K562 (cell line): ENCODE data around the gene MFN1. TPM values are rescaled to one million over a fixed set of nuclear protein-coding genes. Genes with fewer than 3 reads are reported as not detected.
A peak's percentile ranks its signal among the peaks of the same experiment; 100 is the strongest.

Experiments used
- EWSR1 ChIP-seq: fragments of 450-650 bp; IDR thresholded peaks from 2 replicates; pipeline ENCODE4 v1.6.1; 2018; ENCODE audit warnings: borderline replicate concordance, mild to moderate bottlenecking, low read depth, moderate library complexity; ENCODE audit not compliant: partially characterized antibody
- HDAC3 ChIP-seq: fragments of 450-650 bp; IDR thresholded peaks from 2 replicates; pipeline ENCODE4 v1.6.1; 2018; ENCODE audit warnings: borderline replicate concordance, mild to moderate bottlenecking, moderate library complexity; ENCODE audit not compliant: partially characterized antibody
- MBD2 ChIP-seq: sonication (generic); IDR thresholded peaks from 2 replicates; pipeline ENCODE4 v1.6.1; 2016; ENCODE audit warnings: low read depth, borderline replicate concordance
- MYBL2 ChIP-seq, 2 experiments: fragments of 450-650 bp in 1 of 2; sonication (generic) in 1 of 2; formaldehyde crosslinking in 1 of 2; IDR thresholded peaks; 2 replicates each; pipeline versions ENCODE4 v1.6.1 to v1.8.1; 2017 to 2022; ENCODE audit warnings: borderline replicate concordance in 1 of 2, inconsistent platforms in 1 of 2, low read depth in 1 of 2, mild to moderate bottlenecking in 1 of 2, missing genetic modification reagents in 1 of 2, moderate library complexity in 1 of 2
- RB1 ChIP-seq: fragments of 450-650 bp; IDR thresholded peaks from 2 replicates; pipeline ENCODE4 v1.6.1; 2017; ENCODE audit warnings: low read depth, mild to moderate bottlenecking
- SMC3 ChIP-seq: conservative IDR thresholded peaks from 2 replicates; pipeline ENCODE4 v1.6.1; 2011; ENCODE audit warnings: low read depth, low read length, improper control_type of control experiment; ENCODE audit not compliant: insufficient read depth
- TEAD1 ChIP-seq, 2 experiments: fragments of 450-650 bp in 1 of 2; sonication (generic) in 1 of 2; formaldehyde crosslinking; IDR thresholded peaks; 2 replicates each; pipeline versions ENCODE4 v1.4.0 to v1.8.0; 2020 to 2022; ENCODE audit warnings: mild to moderate bottlenecking in 2 of 2, missing genetic modification reagents in 1 of 2
- TFAM ChIP-seq: fragments of 250-450 bp; sonication (Bioruptor Pico); conservative IDR thresholded peaks from 2 replicates; pipeline ENCODE4 v1.5.0; 2021; ENCODE audit warnings: mild to moderate bottlenecking, moderate library complexity
- ZNF384 ChIP-seq: IDR thresholded peaks from 2 replicates; pipeline ENCODE4 v1.6.1; 2012; ENCODE audit warnings: low read depth, low read length, improper control_type of control experiment
- ZNF431 ChIP-seq: sonication (generic); formaldehyde crosslinking; IDR thresholded peaks from 2 replicates; pipeline ENCODE4 v1.8.0; 2022; ENCODE audit warnings: mild to moderate bottlenecking, missing genetic modification reagents
- ZNF445 ChIP-seq: fragments of 250-450 bp; sonication (Bioruptor Pico); IDR thresholded peaks from 2 replicates; pipeline ENCODE4 v1.4.0; 2020; ENCODE audit warnings: low read depth, mild to moderate bottlenecking, moderate library complexity
- ZNF668 ChIP-seq: fragments of 250-450 bp; sonication (Bioruptor Pico); IDR thresholded peaks from 2 replicates; pipeline ENCODE4 v1.8.0; 2022; ENCODE audit warnings: mild to moderate bottlenecking, inconsistent platforms
- polyA plus RNA-seq, 8 experiments: library from polyadenylated mRNA; depleted of rRNA in 4 of 8; stranded (reverse) in 5 of 8; unstranded in 3 of 8; fragments of >200 nt; fragmentation: Nextera tagmentation in 2 of 8; fragmentation: Illumina TruSeq in 1 of 8; extraction: Ambion mirVana in 2 of 8; extraction: Trizol in 1 of 8; gene quantifications; 2 replicates each; pipeline versions ENCODE4 v1.2.1 to v1.2.3, GENCODE V29; 2011 to 2014; ENCODE audit warnings: inconsistent platforms in 1 of 8, missing spikeins in 1 of 8
- total RNA-seq, 7 experiments: library from RNA; depleted of rRNA in 6 of 7; stranded (reverse); fragments of >200 nt in 6 of 7; fragmentation: Illumina TruSeq in 2 of 7; extraction: Trizol in 2 of 7; gene quantifications; 2 replicates each; pipeline versions ENCODE4 v1.2.1 to v1.2.3, GENCODE V29; 2011 to 2021; ENCODE audit warnings: low replicate concordance in 1 of 7
- TF ChIP-seq, protein P1 (sequence below): sonication (generic); formaldehyde crosslinking; IDR thresholded peaks from 2 replicates; pipeline ENCODE4 v1.4.0; 2020; ENCODE audit warnings: mild to moderate bottlenecking, missing genetic modification reagents
- TF ChIP-seq, protein P2 (sequence below), 2 experiments: IDR thresholded peaks in 1 of 2; conservative IDR thresholded peaks in 1 of 2; 2 replicates each; pipeline ENCODE4 v1.6.1; 2016; ENCODE audit warnings: low read depth in 2 of 2, mild to moderate bottlenecking in 1 of 2, missing compliant biosample characterization in 1 of 2, missing genetic modification characterization in 1 of 2, moderate library complexity in 1 of 2
- TF ChIP-seq, protein P3 (sequence below), 2 experiments: fragments of 200-800 bp in 1 of 2; sonication (Bioruptor generic) in 1 of 2; sonication (generic) in 1 of 2; formaldehyde crosslinking in 1 of 2; IDR thresholded peaks in 1 of 2; conservative IDR thresholded peaks in 1 of 2; 2 replicates each; pipeline versions ENCODE4 v1.5.0 to v1.6.1; 2016 to 2020; ENCODE audit warnings: missing compliant biosample characterization in 1 of 2, missing genetic modification characterization in 1 of 2, missing genetic modification reagents in 1 of 2
- TF ChIP-seq, protein P4 (sequence below): fragments of 200-800 bp; sonication (Bioruptor generic); IDR thresholded peaks from 2 replicates; pipeline ENCODE4 v1.6.1; 2017; ENCODE audit warnings: missing genetic modification characterization, missing compliant biosample characterization

MFN1 gene
- total and polyA plus RNA-seq, 9 of the 15 experiments (the other 6 are each of a cell fraction or from before 2014, with no cell fraction given): 10.5 to 42.7 (median 22.6) TPM

DNA sequence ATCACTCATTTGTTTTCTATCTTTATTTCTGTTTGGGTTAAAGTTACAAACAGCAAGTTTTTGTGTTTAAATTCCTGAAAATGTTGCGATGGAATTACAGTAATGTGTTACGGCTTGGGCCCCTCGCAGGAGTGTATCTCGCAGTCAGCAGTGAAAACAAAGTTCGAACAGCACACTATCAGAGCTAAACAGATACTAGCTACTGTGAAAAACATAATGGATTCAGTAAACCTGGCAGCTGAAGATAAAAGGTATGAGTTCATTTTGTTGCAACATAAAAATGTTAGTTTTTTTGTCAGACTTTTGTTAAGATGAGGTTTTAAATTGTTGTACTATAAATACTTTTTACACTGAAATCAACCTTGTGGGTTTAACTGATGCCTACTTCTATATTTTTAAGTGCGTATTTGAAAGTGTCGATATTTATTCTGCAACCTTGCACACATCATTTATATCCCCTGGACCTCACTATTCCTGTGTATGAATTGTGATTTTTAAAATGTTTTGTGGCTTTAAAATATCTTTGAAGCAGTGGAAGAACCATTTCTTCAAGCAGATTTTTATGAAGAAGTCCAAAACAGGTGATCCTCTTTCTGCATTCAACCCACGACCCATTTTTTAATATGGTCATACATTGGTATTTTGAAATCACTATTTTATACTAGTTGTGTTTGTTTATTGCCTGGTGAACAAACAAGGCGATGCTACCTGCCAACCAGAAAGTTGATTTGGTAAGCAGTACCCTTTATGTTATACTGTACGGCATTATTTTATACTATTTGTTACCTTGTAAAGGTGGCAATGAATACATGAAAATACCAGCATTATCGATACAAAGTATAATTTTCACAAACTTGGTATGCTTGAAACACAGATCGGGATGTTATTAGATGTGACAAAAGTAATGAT lies 27.8 kb downstream of the MFN1 start (continued):
- TF ChIP-seq RB1: no peak
- TF ChIP-seq, protein P1, sequence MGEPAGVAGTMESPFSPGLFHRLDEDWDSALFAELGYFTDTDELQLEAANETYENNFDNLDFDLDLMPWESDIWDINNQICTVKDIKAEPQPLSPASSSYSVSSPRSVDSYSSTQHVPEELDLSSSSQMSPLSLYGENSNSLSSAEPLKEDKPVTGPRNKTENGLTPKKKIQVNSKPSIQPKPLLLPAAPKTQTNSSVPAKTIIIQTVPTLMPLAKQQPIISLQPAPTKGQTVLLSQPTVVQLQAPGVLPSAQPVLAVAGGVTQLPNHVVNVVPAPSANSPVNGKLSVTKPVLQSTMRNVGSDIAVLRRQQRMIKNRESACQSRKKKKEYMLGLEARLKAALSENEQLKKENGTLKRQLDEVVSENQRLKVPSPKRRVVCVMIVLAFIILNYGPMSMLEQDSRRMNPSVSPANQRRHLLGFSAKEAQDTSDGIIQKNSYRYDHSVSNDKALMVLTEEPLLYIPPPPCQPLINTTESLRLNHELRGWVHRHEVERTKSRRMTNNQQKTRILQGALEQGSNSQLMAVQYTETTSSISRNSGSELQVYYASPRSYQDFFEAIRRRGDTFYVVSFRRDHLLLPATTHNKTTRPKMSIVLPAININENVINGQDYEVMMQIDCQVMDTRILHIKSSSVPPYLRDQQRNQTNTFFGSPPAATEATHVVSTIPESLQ (CRISPR knock-in tag): no peak
- TF ChIP-seq ZNF445 (CRISPR knock-in tag): no peak
- TF ChIP-seq TEAD1 (CRISPR knock-in tag; IDR thresholded peaks at IDR 0.05): no peak
- peak; percentile 63 for TF ChIP-seq ZNF384
- no peak for TF ChIP-seq MYBL2 (IDR thresholded peaks at IDR 0.05; ENCODE audit: low read depth)
- TF ChIP-seq MYBL2 (CRISPR knock-in tag; IDR thresholded peaks at IDR 0.05; ENCODE audit: borderline replicate concordance): no peak
- no peak for TF ChIP-seq TFAM (CRISPR knock-in tag)
- TF ChIP-seq SMC3: no peak
- TF ChIP-seq EWSR1: no peak
- TF ChIP-seq, protein P2, sequence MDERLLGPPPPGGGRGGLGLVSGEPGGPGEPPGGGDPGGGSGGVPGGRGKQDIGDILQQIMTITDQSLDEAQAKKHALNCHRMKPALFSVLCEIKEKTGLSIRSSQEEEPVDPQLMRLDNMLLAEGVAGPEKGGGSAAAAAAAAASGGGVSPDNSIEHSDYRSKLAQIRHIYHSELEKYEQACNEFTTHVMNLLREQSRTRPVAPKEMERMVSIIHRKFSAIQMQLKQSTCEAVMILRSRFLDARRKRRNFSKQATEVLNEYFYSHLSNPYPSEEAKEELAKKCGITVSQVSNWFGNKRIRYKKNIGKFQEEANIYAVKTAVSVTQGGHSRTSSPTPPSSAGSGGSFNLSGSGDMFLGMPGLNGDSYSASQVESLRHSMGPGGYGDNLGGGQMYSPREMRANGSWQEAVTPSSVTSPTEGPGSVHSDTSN (CRISPR knock-in tag; IDR thresholded peaks at IDR 0.05; ENCODE audit: low read depth): no peak
- TF ChIP-seq, protein P2 (tag; conservative IDR thresholded peaks at IDR 0.05; ENCODE audit: low read depth): no peak
- TF ChIP-seq, protein P3, sequence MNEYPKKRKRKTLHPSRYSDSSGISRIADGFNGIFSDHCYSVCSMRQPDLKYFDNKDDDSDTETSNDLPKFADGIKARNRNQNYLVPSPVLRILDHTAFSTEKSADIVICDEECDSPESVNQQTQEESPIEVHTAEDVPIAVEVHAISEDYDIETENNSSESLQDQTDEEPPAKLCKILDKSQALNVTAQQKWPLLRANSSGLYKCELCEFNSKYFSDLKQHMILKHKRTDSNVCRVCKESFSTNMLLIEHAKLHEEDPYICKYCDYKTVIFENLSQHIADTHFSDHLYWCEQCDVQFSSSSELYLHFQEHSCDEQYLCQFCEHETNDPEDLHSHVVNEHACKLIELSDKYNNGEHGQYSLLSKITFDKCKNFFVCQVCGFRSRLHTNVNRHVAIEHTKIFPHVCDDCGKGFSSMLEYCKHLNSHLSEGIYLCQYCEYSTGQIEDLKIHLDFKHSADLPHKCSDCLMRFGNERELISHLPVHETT (CRISPR knock-in tag; conservative IDR thresholded peaks at IDR 0.05 in 1 of 2, IDR thresholded peaks at IDR 0.05 in 1 of 2): 0 out of 4 replicates have a peak, but pooled peaks of 1 of the 2 experiments have one; percentile 37
- 0 out of 2 replicates have a peak, but pooled peaks have one; percentile 61 for TF ChIP-seq MBD2
- TF ChIP-seq, protein P4, sequence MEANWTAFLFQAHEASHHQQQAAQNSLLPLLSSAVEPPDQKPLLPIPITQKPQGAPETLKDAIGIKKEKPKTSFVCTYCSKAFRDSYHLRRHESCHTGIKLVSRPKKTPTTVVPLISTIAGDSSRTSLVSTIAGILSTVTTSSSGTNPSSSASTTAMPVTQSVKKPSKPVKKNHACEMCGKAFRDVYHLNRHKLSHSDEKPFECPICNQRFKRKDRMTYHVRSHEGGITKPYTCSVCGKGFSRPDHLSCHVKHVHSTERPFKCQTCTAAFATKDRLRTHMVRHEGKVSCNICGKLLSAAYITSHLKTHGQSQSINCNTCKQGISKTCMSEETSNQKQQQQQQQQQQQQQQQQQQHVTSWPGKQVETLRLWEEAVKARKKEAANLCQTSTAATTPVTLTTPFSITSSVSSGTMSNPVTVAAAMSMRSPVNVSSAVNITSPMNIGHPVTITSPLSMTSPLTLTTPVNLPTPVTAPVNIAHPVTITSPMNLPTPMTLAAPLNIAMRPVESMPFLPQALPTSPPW (CRISPR knock-in tag): no peak
- TF ChIP-seq ZNF431 (CRISPR knock-in tag): no peak
- TF ChIP-seq HDAC3: peak; percentile 93
- peak; percentile 59; the same call in 1 of the 2 replicates for TF ChIP-seq ZNF668
